ENCODE results near the gene ATXN7L1.

DNA sequence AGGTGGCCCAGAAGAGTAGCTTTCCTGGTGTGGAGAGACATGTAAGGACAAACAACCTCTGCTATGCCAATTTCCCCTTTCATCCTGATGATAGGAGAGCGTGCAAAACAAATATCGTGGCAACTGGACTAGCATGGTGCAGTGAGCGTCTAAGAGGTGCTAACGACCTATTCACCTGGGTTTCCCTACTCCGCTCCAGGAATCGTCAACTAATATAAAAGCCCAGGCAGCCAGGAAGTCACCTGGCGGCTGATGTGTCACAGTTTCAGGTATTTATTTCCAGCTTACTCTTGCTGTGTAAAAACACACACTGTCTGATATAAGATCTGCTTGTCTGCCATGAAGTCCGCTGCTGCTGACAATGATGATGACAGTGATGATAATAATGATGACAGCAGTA, 238.6 kb downstream of the ATXN7L1 start:
- TF ChIP-seq HDGF (IDR thresholded peaks at IDR 0.05; ENCODE audit: borderline replicate concordance) (no peak), FOXA1 (IDR thresholded peaks at IDR 0.05) (no peak)

Measured in HEK293T (cell line).